ENCODE data around the gene EHD2. TPM values are rescaled to one million over a fixed set of nuclear protein-coding genes. Genes with fewer than 3 reads are reported as not detected.

Gene EHD2
- total and polyA plus RNA-seq, 2 of the 13 experiments (the other 11 are each of a cell fraction or from before 2014, with no cell fraction given) = 0.09 to 0.28 TPM

DNA sequence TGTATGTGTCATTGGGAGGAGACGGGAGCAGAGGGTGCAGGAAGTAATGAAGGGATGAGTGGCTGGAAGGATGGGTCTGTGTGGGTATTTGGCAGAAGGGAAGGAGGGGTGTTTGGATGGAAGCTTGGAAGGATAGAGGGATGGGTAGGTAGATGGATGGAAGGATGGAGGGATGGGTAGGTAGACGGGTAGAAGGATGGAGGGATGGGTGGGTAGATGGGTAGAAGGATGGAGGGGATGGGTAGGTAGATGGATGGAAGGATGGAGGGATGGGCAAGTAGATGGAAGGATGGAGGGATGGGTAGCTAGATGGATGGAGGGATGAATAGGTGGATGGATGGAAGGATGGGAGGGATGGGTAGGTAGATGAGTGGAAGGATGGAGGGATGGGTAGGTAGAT is 41.7 kb upstream of the EHD2 start:
- H3K4me2 ChIP-seq (ENCODE audit: low read depth, low read length) = no peak overlapping the region
- no peaks in the 10 kb centered on the region for H3K9me3 ChIP-seq (ENCODE audit: low read length)
- no TSS peak for BruUV-seq (replicated peaks)
- over 99% methylated on average over 2 of the region's 2 CpGs for WGBS (ENCODE audit: low lambda C conversion rate)
- H3K79me2 ChIP-seq (ENCODE audit: insufficient read depth, low read length) = no peaks in the 10 kb centered on the region
- H2AFZ ChIP-seq (ENCODE audit: low read length) = no peak overlapping the region
- ATAC-seq = no peak
- ChIA-PET CTCF (ENCODE audit: low intra/inter-chr PET ratio, low total read pairs) (no interaction called here), POLR2A (no interaction called here)
- H4K20me1 ChIP-seq (ENCODE audit: insufficient read depth, low read length) = 0 out of 2 replicates have a peak, but pooled peaks cover 2% of the 10 kb centered on the region
- no peak for DNase-seq (ENCODE audit: low spot score)
- in situ Hi-C loops (cut with HindIII; ENCODE audit: extremely low pct_ligation_motif_present, low pct_unique_long_range_greater_than_20kb) (no loop called here), intact Hi-C loops (cut with micrococcal nuclease; ENCODE audit: unreplicated experiment) (no loop called here)
- H3K36me3 ChIP-seq (replicated peaks in 1 of 2; ENCODE audit: control insufficient read depth in 1 of 2, insufficient read depth in 2 of 2, low read length in 2 of 2) = peaks cover 0 to 17% of the 10 kb centered on the region in 2 experiments; a peak in 4 of 5 replicates
- FAIRE-seq = no peak
- no peak overlapping the region for H3K9ac ChIP-seq (ENCODE audit: insufficient read depth, low read depth, low read length)
- peak; percentile 3; the same call in 1 of the 2 replicates for TF ChIP-seq ATF7 (IDR thresholded peaks at IDR 0.05)
- no peak for TF ChIP-seq ATF7 (CRISPR knock-in tag; IDR thresholded peaks at IDR 0.05)
- TF ChIP-seq ZNF24 (IDR thresholded peaks at IDR 0.05) = no peak
- H3K4me3 ChIP-seq (replicated peaks in 1 of 3; ENCODE audit: insufficient read depth in 1 of 3, low read depth in 2 of 3, low read length in 3 of 3) = no peak overlapping the region
- peaks cover 12% of the 10 kb centered on the region for H3K4me1 ChIP-seq (ENCODE audit: insufficient read depth, low read length)
- H3K27me3 ChIP-seq (ENCODE audit: control insufficient read depth in 1 of 2, insufficient read depth in 2 of 2, low read length in 2 of 2) = no peaks in the 10 kb centered on the region; a peak in 1 of 5 replicates
- no peak overlapping the region for H3K27ac ChIP-seq (ENCODE audit: extremely low read length, insufficient read depth, low read length)

GRCh38 chr19:47673426-47673825 is 39.8 kb upstream of the EHD2 start:
- 98% methylated on average over 6 of the region's 7 CpGs for WGBS (ENCODE audit: low lambda C conversion rate)
- no peak for FAIRE-seq
- Histone ChIP-seq H4K20me1 (ENCODE audit: insufficient read depth, low read length) (0 out of 2 replicates have a peak, but pooled peaks cover 2% of the 10 kb centered on the region), H3K4me1 (ENCODE audit: insufficient read depth, low read length) (no peaks in the 10 kb centered on the region), H3K9me3 (ENCODE audit: low read length) (no peaks in the 10 kb centered on the region), H3K4me2 (ENCODE audit: low read depth, low read length) (no peak overlapping the region), H2AFZ (ENCODE audit: low read length) (no peak overlapping the region), H3K79me2 (ENCODE audit: insufficient read depth, low read length) (no peaks in the 10 kb centered on the region), H3K27ac (ENCODE audit: extremely low read length, insufficient read depth, low read length) (no peak overlapping the region), H3K9ac (ENCODE audit: insufficient read depth, low read depth, low read length) (no peak overlapping the region), H3K27me3 (ENCODE audit: control insufficient read depth in 1 of 2, insufficient read depth in 2 of 2, low read length in 2 of 2) (no peaks in the 10 kb centered on the region), H3K4me3 (replicated peaks in 1 of 3; ENCODE audit: insufficient read depth in 1 of 3, low read depth in 2 of 3, low read length in 3 of 3) (no peak overlapping the region), H3K36me3 (replicated peaks in 1 of 2; ENCODE audit: control insufficient read depth in 1 of 2, insufficient read depth in 2 of 2, low read length in 2 of 2) (peaks cover 0 to 22% of the 10 kb centered on the region in 2 experiments; a peak in 4 of 5 replicates)
- BruUV-seq (replicated peaks) = no TSS peak
- no peak for ATAC-seq
- DNase-seq (ENCODE audit: low spot score) = no peak
- ChIA-PET CTCF (ENCODE audit: low intra/inter-chr PET ratio, low total read pairs) (no interaction called here), POLR2A (no interaction called here)
- in situ Hi-C loops (cut with HindIII; ENCODE audit: extremely low pct_ligation_motif_present, low pct_unique_long_range_greater_than_20kb) = no loop called here
- intact Hi-C loops (cut with micrococcal nuclease; ENCODE audit: unreplicated experiment) = no loop called here
- TF ChIP-seq MTF1 (CRISPR knock-in tag; IDR thresholded peaks at IDR 0.05) (no peak), KLF12 (CRISPR knock-in tag; IDR thresholded peaks at IDR 0.05; ENCODE audit: borderline replicate concordance) (no peak), PHF5A (CRISPR knock-in tag; IDR thresholded peaks at IDR 0.05; ENCODE audit: low read depth, unreplicated experiment) (no peak), ZNF557 (CRISPR knock-in tag; IDR thresholded peaks at IDR 0.05) (no peak), ZNF33A (CRISPR knock-in tag; IDR thresholded peaks at IDR 0.05; ENCODE audit: borderline replicate concordance) (no peak), NFATC3 (CRISPR knock-in tag; IDR thresholded peaks at IDR 0.05) (no peak), LCORL (IDR thresholded peaks at IDR 0.05) (no peak), LCORL (CRISPR knock-in tag; IDR thresholded peaks at IDR 0.05) (no peak), ZNF652 (CRISPR knock-in tag; IDR thresholded peaks at IDR 0.05; ENCODE audit: borderline replicate concordance, low read depth) (no peak), YEATS4 (CRISPR knock-in tag; IDR thresholded peaks at IDR 0.05; ENCODE audit: borderline replicate concordance) (no peak), BATF2 (CRISPR knock-in tag; IDR thresholded peaks at IDR 0.05) (no peak), ZBTB7B (CRISPR knock-in tag; IDR thresholded peaks at IDR 0.05) (no peak), HOXA3 (CRISPR knock-in tag; IDR thresholded peaks at IDR 0.05) (no peak), FLYWCH1 (CRISPR knock-in tag; IDR thresholded peaks at IDR 0.05) (no peak), ZNF446 (CRISPR knock-in tag; IDR thresholded peaks at IDR 0.05) (no peak)
- TF ChIP-seq, protein P1, sequence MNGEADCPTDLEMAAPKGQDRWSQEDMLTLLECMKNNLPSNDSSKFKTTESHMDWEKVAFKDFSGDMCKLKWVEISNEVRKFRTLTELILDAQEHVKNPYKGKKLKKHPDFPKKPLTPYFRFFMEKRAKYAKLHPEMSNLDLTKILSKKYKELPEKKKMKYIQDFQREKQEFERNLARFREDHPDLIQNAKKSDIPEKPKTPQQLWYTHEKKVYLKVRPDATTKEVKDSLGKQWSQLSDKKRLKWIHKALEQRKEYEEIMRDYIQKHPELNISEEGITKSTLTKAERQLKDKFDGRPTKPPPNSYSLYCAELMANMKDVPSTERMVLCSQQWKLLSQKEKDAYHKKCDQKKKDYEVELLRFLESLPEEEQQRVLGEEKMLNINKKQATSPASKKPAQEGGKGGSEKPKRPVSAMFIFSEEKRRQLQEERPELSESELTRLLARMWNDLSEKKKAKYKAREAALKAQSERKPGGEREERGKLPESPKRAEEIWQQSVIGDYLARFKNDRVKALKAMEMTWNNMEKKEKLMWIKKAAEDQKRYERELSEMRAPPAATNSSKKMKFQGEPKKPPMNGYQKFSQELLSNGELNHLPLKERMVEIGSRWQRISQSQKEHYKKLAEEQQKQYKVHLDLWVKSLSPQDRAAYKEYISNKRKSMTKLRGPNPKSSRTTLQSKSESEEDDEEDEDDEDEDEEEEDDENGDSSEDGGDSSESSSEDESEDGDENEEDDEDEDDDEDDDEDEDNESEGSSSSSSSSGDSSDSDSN (CRISPR knock-in tag; IDR thresholded peaks at IDR 0.05) = no peak

All from HepG2 (cell line).